Cardiac fibroblast (primary cell): ENCODE results near the gene RAP1A.
"Not testable (repeated sequence)": the region's sequence is repeated elsewhere in the genome, so short reads cannot be mapped to it uniquely, and the experiment has no call there.

ENCODE experiments used
- DNase-seq, 2 donors: peaks; one replicate each; pipeline versions ENCODE4 v3.0.0 to v3.0.0-alpha.2; 2010; ENCODE audit warnings: low read depth in 2 of 2
- H3K4me3 ChIP-seq, 2 donors: replicated peaks in 1 of 2; 1 replicate in 1 of 2; 2 replicates in 1 of 2; pipeline ENCODE4 v1.5.1; 2011; ENCODE audit warnings: low read depth in 2 of 2, low read length in 2 of 2, mild to moderate bottlenecking in 2 of 2, moderate library complexity in 1 of 2
- CTCF ChIP-seq: IDR thresholded peaks from one replicate; pipeline ENCODE4 v1.5.1; 2011; ENCODE audit warnings: low read depth, mild to moderate bottlenecking, low read length, inconsistent platforms

The RAP1A gene

GRCh38 chr1:111629190-111629954 lies 9.8 kb downstream of the RAP1A start:
- TF ChIP-seq CTCF = no peak
- H3K4me3 ChIP-seq = no peak overlapping the region
- DNase-seq = no peak

GRCh38 chr1:111630567-111630966 lies 11.0 kb downstream of the RAP1A start:
- no peak for TF ChIP-seq CTCF
- DNase-seq = no peak
- H3K4me3 ChIP-seq = no peak overlapping the region

- TF ChIP-seq CTCF = no peak
- no peak overlapping the region for H3K4me3 ChIP-seq
- DNase-seq = no peak
Observed at GRCh38 chr1:111631502-111631901, 11.9 kb downstream of the RAP1A start.

GRCh38 chr1:111632771-111633170 lies 13.2 kb downstream of the RAP1A start:
- not testable (repeated sequence) for H3K4me3 ChIP-seq, DNase-seq

- DNase-seq = no peak
- H3K4me3 ChIP-seq = no peak overlapping the region
- no peak for TF ChIP-seq CTCF
Observed at GRCh38 chr1:111633736-111634247, 14.2 kb downstream of the RAP1A start.

- DNase-seq = no peak
- H3K4me3 ChIP-seq = no peak overlapping the region
- no peak for TF ChIP-seq CTCF
Observed at GRCh38 chr1:111635324-111636009, 15.9 kb downstream of the RAP1A start.

- no peak for TF ChIP-seq CTCF
- no peak overlapping the region for H3K4me3 ChIP-seq
- no peak for DNase-seq
Observed at GRCh38 chr1:111638320-111638719, 18.7 kb downstream of the RAP1A start.
